GM10266 (cell line): ENCODE data around the gene TLR5.

ENCODE experiments used
- DNase-seq: peaks from one replicate; pipeline ENCODE4 v3.0.0; 2012; ENCODE audit errors: extremely low spot score
- CTCF ChIP-seq: IDR thresholded peaks from 2 replicates; pipeline ENCODE4 v1.5.1; 2012; ENCODE audit warnings: mild to moderate bottlenecking, low read depth; ENCODE audit not compliant: control insufficient read depth, insufficient read depth; ENCODE audit errors: missing control alignments

TLR5 gene

DNA sequence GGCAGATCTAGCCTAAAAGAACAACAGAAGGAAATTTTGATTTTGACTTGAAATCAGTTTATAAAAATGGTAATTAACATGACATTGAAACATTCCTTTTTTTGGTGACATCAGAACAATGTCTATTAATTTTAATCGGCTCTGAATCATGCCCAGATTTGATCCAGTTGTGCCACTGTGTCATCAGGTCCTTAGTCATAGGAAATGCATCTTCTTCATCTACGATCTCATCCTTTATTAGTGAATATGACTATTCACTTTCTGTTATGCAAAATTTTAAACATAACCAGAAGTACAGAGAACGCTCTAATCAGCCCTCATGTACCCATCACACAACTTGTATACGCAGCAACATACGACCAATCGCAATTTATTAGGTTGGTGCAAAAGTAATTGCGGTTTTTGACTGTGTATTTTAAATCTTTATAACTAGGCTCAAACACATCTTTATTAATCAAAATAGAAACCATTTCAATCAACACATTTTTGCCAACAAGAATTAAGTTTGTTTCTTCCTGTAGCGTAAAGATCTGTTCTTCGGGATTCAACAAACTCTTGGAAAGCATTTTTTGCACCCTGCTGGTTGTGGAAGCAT is 40.3 kb upstream of the TLR5 start:
- no peak for DNase-seq
- TF ChIP-seq CTCF = no peak

- no peak for DNase-seq
- TF ChIP-seq CTCF = no peak
These were observed 37.8 kb upstream of the TLR5 start for GRCh38 chr1:223180731-223181321.

GRCh38 chr1:223179786-223180185 is 36.7 kb upstream of the TLR5 start:
- no peak for TF ChIP-seq CTCF
- no peak for DNase-seq

GRCh38 chr1:223179280-223179679 is 36.2 kb upstream of the TLR5 start:
- DNase-seq = no peak
- TF ChIP-seq CTCF = no peak

- DNase-seq = no peak
- TF ChIP-seq CTCF = no peak
These were observed 34.6 kb upstream of the TLR5 start for GRCh38 chr1:223177681-223178080.

DNA sequence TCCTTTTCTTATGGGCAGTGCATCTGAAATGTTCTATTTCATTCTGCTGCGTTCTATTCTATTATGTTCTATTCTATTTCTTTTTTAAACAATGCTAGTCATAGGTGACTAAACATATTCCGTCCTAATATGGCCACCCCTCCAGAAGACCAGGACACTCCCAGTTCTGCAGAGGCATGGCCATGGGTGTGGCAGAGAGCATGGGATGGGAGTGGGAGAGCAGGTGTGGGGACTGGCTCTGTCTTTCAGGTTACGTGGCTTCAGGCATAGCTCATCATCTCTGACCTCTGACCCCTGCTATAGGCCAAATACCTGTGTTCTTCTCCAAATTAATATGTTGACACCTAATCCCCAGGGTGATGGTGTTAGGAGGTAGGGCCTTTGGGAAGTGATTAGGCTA is 33.4 kb upstream of the TLR5 start:
- no peak for TF ChIP-seq CTCF
- DNase-seq = no peak

GRCh38 chr1:223175633-223176032 is 32.6 kb upstream of the TLR5 start:
- DNase-seq = no peak

More at GRCh38 chr1:223175633-223176032, 32.6 kb upstream of the TLR5 start:
- TF ChIP-seq CTCF = no peak
